ENCODE measurements around the gene PEF1.

The PEF1 gene, protein sequence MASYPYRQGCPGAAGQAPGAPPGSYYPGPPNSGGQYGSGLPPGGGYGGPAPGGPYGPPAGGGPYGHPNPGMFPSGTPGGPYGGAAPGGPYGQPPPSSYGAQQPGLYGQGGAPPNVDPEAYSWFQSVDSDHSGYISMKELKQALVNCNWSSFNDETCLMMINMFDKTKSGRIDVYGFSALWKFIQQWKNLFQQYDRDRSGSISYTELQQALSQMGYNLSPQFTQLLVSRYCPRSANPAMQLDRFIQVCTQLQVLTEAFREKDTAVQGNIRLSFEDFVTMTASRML

DNA sequence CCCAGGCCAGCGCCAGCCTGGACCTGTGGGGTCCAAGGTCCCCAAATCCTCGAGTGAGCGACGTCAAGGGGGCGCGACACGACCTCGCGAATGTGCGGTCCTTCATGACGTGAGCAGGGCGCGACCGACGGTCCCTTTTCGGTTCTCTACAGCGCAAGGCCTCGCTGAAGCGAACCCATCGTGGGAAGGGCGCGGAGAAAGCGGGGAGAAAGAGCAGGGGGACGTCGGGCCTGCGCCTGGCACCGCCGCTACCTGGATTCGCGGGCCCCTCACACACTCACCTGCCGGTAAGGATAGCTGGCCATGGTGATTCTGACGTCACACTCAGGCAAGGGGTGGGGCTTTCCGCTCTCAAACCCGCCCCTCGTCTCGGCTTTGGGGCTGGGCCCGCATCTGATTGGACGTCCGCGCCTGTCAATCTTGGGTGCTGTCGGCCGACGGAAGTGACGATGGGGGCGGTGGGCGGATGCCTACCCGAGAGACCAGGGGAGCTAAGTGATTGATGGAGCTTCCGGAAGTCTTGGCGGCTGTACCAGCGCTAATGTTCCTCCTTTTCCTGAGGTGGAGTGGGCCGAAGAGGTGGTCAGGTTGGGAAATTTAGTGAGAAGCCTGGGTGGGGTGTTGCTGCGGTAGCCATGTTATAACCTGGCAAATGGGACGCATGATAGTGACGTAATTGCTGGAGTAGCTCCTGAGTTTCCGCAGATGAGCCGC is at the start of gene PEF1:
Gene PEF1, minus strand, starts transcription at position 317 of the 714 bp plus-strand sequence. Its CDS starts 12 bp downstream, at position 305.
- peak; percentile 99 for DNase-seq

DNA sequence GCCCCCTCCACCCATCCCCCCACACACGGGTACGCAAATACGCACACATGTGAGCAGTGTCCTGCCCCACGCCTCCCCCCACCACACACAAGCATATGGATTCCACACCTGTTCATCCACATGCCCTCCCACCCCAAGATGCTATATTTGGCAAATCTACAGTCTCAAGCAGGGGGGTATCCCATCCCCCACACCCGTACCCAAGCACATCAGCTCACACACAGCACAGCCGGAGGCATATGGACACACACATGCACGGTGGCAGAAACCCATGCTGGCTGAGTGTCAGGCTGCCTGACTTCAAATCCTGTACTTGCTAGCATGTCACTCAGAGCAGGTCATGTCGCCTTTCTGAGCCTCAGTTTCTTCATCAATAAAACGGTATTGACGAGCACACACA is 48.6 kb upstream of the PEF1 start:
- no peak for DNase-seq

DNA sequence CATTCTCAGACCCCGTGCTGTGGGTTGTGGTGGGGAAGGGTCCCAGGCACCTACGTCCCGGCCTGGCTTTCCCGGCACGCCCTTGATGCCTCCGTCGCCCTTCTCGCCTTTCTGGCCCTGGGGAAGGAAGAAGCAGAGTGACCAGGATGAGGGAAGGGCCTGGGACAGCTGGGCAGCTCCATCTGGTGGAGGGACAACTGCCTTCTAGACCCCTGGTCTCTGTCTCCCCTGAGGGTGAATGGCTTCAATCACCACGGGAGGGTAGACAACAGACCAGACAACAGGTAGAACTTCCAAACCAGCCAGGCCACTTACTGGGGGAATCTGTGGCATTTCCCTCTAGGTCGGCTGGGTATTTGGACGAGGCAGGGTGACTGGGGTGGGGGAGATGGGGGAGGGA is 47.3 kb upstream of the PEF1 start:
- no peak for DNase-seq

DNA sequence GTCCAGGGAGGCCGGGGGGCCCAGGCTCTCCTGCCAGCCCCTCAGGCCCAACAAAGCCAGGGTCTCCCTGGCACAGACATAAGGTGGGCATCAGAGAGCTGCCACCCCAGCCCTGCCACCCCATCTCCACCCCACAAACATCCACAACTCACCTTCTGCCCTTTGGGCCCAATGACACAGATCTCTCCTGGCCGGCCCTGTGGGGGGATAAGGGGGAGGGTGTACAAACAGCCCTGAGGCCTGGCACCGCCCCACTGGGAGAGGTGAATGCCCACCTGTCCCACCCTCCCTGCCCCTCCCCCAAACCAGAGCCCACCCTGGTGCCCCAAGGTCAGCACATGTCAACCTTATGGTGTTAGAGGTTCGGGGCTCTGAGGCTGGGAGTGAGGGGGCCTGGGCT is 46.8 kb upstream of the PEF1 start:
- no peak for DNase-seq

DNA sequence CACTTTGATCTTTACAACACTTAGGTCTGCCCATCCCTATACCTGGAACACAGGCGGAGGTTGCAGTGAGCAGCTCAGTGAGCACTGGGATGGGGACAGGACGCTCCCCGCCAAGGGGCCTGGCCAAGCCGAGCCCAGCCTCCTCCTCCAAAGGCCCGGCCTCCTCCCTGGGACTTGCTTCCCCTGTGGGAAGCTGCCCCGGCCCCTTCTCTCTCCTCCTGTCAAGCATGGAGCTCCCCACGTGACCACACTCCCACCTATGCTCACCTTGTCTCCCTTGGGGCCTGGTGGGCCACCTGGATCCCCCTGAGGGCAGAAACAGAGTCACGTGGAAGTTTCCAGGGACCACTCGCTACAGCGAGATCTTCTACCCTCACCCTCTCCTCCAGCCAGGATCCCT is 46.2 kb upstream of the PEF1 start:
- DNase-seq, result no peak

DNA sequence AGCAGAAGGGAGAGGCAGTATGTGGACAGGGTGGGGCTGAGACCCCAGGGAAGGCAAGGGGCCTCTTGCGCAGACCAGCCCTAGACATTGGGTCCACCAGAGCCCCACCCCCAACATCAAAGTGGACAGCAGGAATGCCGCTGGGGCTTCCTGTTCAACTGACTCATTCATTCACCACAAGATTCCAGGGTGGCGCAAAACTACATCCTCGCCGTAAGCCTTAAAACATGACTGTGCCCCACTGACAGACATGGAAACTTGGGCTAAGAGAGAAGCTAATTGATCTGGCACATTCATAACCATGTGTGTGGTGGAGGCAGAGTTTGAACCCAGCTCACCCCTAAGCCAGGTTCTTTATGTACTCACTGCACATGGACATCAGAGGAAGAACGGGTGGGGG is 45.2 kb upstream of the PEF1 start:
- no peak for DNase-seq

DNA sequence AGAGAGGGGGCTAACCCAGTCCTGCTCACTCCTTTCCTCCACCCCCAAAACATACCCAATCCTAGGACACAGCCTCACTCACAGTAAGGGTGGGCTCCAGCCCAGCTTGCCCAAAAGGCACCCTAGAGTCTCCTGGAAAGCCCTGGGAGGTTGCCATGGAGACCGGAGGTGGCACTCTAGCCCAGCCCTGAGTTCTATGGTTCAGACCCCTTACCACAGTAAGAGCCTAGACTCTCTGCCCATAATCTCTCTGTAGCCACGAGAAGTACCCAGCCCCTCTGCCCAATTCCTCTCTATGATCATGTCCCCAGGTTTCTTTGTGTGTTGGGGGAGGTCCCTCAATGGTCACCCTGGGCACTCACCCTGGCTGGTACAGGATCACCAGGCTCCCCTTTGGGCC is 44.7 kb upstream of the PEF1 start:
- no peak for DNase-seq

DNA sequence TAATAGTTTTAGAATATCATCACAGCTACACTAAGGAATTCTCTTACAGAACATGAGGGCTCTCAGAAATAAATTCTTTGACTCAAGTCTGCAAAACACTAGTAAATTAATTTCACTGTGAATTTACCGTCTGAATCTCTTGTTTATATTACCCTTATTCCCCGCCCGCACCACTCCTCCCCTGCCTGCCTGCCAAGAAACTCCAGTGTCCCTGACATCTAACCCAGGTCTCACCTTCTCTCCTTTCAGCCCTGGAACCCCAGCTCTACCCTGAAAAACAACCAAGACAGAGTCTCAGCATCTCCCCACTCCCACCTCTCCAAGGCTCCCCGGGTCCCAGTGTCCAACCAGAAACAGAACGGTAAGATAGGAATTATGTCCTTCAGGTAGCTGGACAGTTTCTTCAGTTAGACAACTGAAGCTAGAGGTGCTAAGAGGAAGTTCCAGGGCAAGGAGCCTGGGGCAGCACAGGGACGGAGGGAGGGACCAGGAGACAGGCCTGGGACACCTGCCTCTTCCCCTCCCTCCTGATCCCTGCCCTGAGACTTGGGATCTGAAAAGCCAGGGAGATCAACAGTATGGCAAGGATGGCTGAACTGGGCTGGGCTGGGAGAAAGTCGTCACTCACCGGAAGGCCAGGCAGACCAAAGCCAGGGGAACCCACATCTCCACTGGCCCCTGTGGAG is 43.7 kb upstream of the PEF1 start:
- no peak for DNase-seq

DNA sequence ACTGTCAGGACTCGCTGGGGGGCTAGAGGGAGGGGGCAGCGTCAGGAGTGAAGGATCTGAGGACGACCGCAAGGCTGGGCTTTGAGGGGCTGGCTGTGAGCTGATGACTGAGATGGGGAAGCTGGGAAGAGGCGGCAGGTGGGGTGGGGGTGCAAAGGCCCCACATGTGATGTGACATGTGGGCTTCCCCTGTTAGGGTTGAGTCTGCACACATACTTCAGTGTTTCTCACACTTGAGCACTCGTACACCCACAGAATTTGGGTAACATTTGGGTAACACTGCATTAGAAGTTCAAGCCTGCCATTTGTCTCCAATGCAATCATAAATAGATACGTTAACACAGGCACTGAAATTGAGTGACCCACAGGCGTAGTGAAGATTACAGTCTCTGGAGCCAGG is 42.9 kb upstream of the PEF1 start:
- DNase-seq, result no peak

DNA sequence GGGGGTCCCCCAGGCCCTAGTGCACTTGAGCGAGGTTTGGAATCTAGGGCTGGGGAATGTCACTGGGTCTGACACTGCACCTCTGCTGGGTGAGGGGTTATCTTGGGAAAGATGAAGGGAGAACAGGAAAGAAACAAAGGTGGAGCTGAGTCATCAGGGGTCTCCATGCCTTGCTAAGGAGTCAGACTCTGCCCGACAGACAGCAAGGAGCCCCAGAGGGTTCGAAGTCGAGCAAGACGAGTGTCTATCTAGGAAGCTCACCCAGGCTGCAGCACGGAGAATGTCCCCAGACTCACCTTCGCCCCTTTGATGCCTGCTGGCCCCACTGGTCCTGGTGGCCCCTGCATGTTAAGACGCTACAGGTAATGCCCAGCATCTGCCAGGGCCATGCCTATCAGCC is 41.1 kb upstream of the PEF1 start:
- DNase-seq, result no peak

DNA sequence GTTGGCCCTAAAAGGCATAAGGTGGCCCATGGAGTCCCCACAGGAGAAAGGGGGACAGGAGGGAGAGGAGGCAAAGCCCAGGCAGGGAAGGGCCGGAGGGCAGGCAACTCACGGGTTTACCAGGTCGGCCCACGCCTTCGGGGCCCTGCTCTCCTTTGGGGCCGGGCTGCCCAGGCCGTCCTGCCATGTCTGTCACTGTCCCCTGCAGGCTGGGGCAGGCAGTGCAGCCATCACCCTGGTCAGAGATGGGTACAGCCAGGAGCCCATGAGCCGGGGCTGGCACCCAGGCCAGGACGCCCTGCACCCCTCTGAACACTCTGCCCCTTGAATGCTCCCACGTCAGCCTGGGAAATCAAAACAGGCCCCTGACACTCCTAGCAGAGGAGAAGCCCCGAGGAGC is 39.3 kb upstream of the PEF1 start:
- no peak for DNase-seq

DNA sequence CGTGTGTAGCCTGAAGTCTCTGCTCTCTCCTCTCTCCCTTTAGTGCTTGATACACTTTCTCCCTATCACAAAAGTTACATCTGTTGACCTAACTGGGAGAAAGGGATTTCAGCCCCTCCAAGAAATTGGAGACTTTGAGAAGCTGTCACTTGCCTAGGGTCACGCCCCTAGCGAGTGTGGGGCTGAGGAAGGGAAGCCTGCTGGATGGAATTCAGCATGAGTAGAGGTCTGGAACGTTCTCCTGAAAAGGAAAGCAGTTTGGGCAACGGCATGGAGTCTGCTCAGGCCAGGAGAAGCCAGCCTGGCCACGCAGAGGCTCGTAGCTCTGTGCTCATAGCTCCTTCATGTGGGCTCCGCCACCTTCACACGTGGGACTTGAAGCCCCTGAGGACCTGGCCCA is 36.7 kb upstream of the PEF1 start:
- no peak for DNase-seq

DNA sequence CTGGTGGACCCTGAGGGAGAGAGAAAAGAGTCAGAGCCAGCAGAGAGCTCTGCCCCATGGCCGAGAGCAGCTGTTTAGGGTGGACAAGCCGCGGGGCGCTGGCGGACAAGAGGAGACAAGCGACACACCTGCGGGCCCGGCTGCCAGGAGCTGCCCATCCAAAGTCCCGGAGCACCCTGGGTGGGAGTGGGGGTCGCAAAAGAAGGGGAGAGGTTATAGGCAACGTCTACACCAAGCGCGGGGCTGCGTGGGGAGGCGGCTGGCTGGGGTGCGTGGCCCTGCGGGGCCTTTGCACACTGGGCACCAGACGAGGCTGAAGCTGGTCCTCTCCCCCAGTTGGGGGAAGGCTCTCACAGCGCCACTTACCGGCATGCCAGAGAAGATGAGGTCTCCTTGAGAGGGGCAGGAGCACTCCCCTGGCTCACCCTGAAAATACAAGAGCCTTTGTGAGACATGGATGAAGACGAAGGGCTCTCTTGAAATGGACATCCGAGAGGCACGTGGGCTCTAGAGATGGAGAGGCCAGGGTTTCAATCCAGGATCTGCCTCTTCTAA is 35.1 kb upstream of the PEF1 start:
- no peak for DNase-seq

DNA sequence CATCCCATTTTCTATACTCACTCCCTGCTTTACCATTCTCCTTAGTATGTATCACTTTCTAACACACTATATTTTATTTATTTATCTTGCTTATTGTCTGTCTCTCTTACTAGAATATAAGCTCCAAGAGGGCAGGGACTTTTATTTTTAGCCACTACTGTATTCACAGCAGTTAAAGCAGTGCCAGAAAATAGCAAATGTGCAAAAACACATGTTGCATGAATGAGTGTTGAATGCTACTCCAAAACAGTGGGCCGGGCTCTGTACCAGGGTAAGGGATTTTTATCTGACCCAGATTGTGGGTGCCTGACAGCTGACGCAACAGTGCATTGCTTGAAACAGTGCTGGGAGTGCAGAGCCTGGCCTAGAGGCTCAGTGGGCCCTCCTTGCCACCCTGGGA is 34.4 kb upstream of the PEF1 start:
- DNase-seq, result no peak

DNA sequence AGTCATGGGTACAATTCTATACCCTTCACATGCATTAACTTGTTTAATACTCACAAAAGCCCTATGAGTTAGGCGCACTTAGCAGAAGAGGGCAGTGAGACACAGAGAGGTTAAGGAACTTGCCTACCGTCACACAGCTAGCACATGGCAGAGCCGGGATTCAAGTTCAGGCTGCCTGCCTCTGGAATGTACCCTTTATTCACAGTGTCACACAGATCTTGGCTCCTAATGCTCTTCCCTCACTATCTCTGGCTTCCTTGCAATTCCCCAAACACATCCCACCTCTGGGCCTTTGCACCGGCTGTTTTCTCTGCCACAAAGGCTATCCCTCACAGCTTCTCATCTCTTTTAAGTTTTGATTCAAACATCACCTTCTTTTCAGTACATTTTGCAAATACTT is 34.0 kb upstream of the PEF1 start:
- DNase-seq, result no peak

DNA sequence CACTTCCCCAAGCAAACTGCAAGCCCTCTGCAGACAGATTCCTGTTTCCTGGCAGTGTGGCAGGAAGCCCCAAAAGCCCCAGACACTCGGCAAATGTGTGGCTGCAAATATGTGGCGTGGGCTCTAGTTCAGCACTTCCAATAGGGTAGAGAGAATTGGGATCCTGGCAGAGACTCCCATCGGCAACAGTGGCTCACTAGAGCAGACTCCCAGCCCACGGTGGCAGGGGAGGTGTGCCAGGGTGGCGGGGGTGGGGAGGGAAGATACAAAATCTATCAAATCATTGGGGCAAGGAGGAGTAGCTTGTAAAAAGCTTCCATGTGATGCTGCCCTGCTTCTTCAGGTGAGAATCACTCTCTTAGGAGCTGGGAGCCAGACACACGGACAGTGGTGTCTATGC is 33.3 kb upstream of the PEF1 start:
- DNase-seq, result no peak

DNA sequence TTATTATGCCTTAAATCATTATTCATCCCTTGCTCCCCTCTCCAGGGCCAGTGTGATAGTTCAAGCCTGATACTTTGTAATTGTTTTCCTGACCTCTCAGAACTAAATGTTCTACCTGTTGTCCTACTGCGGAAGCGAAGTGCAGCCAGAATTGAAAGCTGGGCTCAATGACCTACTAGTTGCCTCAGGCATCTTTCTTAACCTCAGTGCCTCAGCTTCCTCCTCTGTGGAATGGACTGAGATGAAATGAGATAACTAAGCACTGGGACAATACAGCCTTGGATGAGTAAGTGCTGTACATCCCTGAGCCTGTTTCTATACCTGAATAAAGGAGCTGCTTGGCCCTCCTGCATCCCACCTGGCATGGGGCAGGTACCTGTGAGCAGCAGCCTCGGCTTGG is 32.7 kb upstream of the PEF1 start:
- DNase-seq, result no peak

DNA sequence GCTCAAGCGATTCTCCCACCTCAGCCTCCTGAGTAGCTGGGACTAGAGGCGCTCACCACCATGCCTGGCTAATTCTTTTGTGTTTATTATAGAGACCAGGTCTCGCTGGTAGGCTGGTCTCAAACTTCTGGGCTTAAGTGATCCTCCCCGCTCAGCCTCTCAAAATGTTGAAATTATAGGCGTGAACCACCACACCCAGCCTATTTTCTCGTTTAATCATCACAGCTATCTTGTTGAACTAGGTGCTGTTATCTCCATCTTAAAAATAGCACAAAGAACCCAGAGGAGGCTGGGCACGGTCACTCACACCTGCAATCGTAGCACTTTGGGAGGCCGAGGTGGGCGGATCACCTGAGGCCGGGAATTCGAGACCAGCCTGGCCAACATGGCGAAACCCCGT is 31.1 kb upstream of the PEF1 start:
- no peak for DNase-seq

DNA sequence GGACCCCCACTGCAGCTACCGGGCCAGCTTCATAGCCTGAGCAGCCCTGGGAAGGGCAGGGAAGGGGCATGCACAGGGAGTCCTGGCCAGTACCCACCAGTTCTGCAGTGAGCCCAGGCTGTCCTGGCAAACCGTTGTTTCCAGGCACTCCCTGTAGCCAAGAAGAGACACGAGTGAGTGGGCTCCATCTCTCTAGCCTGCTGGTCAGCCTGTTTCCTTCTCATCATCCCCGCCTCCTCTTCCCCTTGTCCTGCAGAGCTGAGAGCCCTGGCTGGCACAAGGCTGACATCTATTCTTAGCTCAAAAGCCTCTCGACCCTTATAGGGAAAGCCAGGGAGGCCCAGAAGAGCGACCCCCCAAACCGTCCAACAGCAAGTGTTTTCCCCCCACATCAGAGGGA is 30.5 kb upstream of the PEF1 start:
- no peak for DNase-seq

DNA sequence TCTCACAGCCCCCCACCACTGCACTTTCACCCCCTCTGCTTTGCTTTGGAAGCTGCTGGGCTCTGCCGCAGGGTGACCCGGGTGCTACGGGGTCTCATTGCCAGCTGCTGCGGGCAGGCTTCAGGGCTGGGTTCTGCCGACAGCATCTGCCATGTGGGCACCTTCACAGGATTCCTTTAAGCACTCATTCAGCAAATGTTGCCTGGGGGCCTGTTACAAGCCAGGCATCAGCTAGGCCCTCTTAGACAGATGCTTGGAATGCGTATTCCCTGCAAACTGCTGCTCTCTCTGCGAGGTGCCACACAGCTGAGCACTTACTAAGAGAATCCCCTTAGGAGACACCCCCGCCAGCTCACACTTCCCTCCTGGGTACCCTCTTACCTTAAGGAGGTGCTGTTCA is 29.9 kb upstream of the PEF1 start:
- DNase-seq, result no peak

DNA sequence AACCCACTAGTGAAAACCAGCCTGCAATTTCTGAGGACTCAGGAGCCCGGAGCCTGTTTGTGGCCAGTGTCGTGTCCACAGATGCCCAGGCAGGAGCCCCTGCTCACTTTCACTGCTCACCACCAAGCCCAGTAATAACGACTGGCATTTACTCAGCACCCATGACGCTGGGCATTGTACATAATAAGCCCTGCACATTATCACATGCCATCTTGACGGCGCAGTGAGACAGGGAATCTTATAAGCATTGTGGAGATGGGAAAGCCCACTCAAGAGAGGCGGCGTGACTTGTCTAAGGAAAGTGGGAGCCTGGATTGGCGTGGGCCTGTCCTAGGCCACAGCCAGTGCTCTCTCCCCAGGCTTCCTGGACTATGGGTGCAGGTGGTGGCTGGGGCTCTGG is 28.8 kb upstream of the PEF1 start:
- DNase-seq, result no peak

DNA sequence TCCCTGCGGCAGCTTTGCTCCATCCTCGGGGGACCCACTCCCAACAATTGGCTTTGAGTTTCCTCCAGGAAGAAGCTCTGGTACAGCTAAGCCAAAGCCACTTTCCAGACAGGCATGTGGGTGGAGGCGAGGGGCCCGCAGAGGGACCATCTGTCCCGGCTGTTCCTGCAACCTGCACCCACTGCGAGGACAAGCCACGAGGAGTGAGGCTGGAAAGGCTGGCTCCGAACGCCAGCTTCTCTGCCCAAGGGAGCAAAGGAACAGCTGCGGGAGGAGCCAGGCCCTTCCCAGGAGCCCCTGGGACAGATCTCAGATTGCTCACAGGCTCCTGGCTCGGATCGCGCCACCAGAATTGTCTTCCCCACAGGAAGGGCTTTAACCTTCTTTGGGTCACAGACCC is 28.3 kb upstream of the PEF1 start:
- no peak for DNase-seq

DNA sequence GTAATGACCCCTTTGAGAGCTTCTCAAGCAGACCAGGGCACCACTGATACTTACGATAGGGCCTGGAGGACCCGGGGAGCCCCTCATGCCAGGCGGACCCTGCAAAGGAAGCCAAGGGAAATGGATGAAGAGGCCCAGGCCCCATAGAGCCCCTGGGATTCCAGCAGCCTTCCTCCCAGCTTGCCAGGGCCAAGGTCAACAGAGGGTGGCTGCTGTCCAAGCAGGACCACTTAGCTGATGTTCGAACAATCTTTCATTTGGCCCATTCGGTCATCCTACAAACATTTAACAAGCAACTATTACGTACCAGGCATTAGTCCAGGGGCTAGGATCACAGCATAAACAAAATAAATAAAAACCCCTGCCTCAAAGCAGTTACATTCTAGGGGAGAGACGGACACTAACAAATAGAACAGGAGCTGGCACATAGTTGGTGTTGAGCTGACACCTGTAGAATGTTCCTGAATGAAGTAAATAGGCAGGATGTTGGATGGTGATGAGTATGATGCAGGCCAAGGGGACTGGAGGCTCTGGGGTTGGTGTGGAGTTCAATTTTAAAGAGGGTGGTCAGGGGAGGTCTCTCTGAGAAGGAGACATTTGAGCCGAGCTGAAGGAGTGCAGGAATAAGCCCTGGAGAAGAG is 27.0 kb upstream of the PEF1 start:
- no peak for DNase-seq

DNA sequence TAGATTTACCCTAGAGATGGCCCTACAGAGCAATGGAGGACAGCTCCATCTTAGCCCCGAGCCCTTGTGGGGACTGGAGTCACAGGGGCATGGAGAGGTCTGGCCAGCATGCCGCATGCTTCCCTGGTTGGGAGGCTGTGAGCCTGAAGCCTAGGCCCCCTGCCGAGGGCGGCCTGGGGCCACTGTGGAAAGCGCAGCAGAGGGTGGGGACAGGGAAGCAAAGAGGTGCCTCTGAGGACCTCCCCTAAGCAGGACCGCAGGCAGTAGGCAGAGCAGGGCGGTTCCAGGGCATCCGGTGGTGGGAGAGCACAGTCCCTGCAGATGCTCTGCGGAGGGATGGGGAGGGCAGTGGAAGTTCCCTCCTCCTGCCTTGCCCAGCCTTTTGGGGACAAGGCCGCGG is 26.5 kb upstream of the PEF1 start:
- DNase-seq, result no peak

Measured in activated CD4-positive, alpha-beta T cell treated with anti-CD3 and anti-CD28 coated beads, Interleukin-2, amount 50 U/mL, for 16 hours (primary cell).